Measurements from ENCODE around the gene HOGA1.

The HOGA1 gene

GRCh38 chr10:97584798-97585438 lies 729 bp downstream of the HOGA1 start:
- DNase-seq (ENCODE audit: low read depth) = no peak
- no peak overlapping the region for H3K4me3 ChIP-seq (ENCODE audit: low read depth, low read length)

GRCh38 chr10:97585439-97585811 lies 1.2 kb downstream of the HOGA1 start:
- H3K4me3 ChIP-seq (ENCODE audit: low read depth, low read length) = no peak overlapping the region
- TF ChIP-seq POLR2A (IDR thresholded peaks at IDR 0.05; ENCODE audit: extremely low read depth, insufficient read length) = no peak
- TF ChIP-seq, protein P1, sequence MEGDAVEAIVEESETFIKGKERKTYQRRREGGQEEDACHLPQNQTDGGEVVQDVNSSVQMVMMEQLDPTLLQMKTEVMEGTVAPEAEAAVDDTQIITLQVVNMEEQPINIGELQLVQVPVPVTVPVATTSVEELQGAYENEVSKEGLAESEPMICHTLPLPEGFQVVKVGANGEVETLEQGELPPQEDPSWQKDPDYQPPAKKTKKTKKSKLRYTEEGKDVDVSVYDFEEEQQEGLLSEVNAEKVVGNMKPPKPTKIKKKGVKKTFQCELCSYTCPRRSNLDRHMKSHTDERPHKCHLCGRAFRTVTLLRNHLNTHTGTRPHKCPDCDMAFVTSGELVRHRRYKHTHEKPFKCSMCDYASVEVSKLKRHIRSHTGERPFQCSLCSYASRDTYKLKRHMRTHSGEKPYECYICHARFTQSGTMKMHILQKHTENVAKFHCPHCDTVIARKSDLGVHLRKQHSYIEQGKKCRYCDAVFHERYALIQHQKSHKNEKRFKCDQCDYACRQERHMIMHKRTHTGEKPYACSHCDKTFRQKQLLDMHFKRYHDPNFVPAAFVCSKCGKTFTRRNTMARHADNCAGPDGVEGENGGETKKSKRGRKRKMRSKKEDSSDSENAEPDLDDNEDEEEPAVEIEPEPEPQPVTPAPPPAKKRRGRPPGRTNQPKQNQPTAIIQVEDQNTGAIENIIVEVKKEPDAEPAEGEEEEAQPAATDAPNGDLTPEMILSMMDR (IDR thresholded peaks at IDR 0.05; ENCODE audit: low read depth, low read length) = no peak
- TF ChIP-seq, protein P2, sequence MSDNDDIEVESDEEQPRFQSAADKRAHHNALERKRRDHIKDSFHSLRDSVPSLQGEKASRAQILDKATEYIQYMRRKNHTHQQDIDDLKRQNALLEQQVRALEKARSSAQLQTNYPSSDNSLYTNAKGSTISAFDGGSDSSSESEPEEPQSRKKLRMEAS (IDR thresholded peaks at IDR 0.05; ENCODE audit: low read depth, low read length) = no peak
- TF ChIP-seq MYC (IDR thresholded peaks at IDR 0.05; ENCODE audit: low read depth, low read length) = no peak
- no peak for DNase-seq (ENCODE audit: low read depth)

More at GRCh38 chr10:97584798-97585438, 729 bp downstream of the HOGA1 start:
- TF ChIP-seq POLR2A (IDR thresholded peaks at IDR 0.05; ENCODE audit: extremely low read depth, insufficient read length) = no peak
- TF ChIP-seq, protein P1 (IDR thresholded peaks at IDR 0.05; ENCODE audit: low read depth, low read length) = no peak
- TF ChIP-seq MYC (IDR thresholded peaks at IDR 0.05; ENCODE audit: low read depth, low read length) = no peak
- TF ChIP-seq, protein P2 (IDR thresholded peaks at IDR 0.05; ENCODE audit: low read depth, low read length) = no peak

DNA sequence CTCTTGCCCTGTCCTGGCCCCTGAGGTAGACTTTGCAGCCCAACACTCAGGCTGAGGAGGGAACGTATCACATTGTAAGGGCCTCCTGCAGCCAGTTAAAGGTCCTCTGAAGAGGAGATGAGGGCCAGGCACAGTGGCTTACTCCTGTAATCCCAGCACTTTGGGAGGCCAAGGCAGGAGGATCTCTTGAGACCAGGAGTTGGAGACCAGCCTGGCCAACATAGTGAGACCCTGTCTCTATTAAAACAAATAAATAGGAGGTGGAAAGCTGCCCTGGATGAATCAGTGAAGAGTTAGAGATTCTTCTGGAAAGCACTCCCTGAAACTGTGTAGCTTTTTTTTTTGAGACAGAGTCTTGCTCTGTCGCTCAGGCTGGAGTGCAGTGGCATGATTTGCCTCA lies 3.0 kb downstream of the HOGA1 start:
- DNase-seq (ENCODE audit: low read depth) = no peak
- H3K4me3 ChIP-seq (ENCODE audit: low read depth, low read length) = no peak overlapping the region
- no peak for TF ChIP-seq MYC (IDR thresholded peaks at IDR 0.05; ENCODE audit: low read depth, low read length)

DNA sequence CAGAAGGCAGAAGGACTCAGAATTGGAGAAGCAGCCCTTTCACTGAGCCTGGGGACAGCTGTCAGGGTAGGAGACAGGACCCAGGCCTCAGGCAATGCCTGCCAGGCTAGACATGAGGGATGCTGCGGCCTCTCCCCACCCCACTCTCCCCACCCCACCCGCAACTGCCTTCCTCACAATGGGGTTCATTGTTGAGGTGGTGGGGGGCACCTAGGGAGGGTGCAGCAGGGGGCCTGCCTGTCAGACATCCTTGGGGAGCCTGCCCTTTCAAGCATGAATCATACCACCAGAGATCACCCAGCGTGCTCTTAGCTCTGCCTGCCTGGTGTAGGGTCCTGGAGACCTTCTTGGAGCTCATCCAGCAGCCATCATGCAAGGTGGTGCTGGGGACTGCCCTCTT lies 5.3 kb downstream of the HOGA1 start, which contains the start of gene C10orf62:
Gene C10orf62, plus strand, starts transcription at position 243 of the 400 bp plus-strand sequence. CDS start 177 bp downstream, outside the sequence.
- DNase-seq (ENCODE audit: low read depth) = no peak
- TF ChIP-seq MYC (IDR thresholded peaks at IDR 0.05; ENCODE audit: low read depth, low read length) (no peak), POLR2A (IDR thresholded peaks at IDR 0.05; ENCODE audit: extremely low read depth, insufficient read length) (no peak)
- TF ChIP-seq, protein P2 (IDR thresholded peaks at IDR 0.05; ENCODE audit: low read depth, low read length) = no peak
- TF ChIP-seq, protein P1 (IDR thresholded peaks at IDR 0.05; ENCODE audit: low read depth, low read length) = no peak
- H3K4me3 ChIP-seq (ENCODE audit: low read depth, low read length) = no peak within 1 kb of the TSS

GRCh38 chr10:97590082-97590747 lies 6.0 kb downstream of the HOGA1 start:
- no peak for DNase-seq (ENCODE audit: low read depth)
- TF ChIP-seq MYC (IDR thresholded peaks at IDR 0.05; ENCODE audit: low read depth, low read length) (no peak), POLR2A (IDR thresholded peaks at IDR 0.05; ENCODE audit: extremely low read depth, insufficient read length) (no peak)
- TF ChIP-seq, protein P2 (IDR thresholded peaks at IDR 0.05; ENCODE audit: low read depth, low read length) = no peak
- TF ChIP-seq, protein P1 (IDR thresholded peaks at IDR 0.05; ENCODE audit: low read depth, low read length) = no peak
- no peak overlapping the region for H3K4me3 ChIP-seq (ENCODE audit: low read depth, low read length)

GRCh38 chr10:97590748-97591495 lies 6.7 kb downstream of the HOGA1 start:
- no peak for DNase-seq (ENCODE audit: low read depth)
- H3K4me3 ChIP-seq (ENCODE audit: low read depth, low read length) = no peak overlapping the region
- TF ChIP-seq MYC (IDR thresholded peaks at IDR 0.05; ENCODE audit: low read depth, low read length) (no peak), POLR2A (IDR thresholded peaks at IDR 0.05; ENCODE audit: extremely low read depth, insufficient read length) (no peak)
- TF ChIP-seq, protein P1 (IDR thresholded peaks at IDR 0.05; ENCODE audit: low read depth, low read length) = no peak
- TF ChIP-seq, protein P2 (IDR thresholded peaks at IDR 0.05; ENCODE audit: low read depth, low read length) = no peak
